ENCODE data around the gene MISP3. TPM values are rescaled to one million over a fixed set of nuclear protein-coding genes. Genes with fewer than 3 reads are reported as not detected.
"Not testable (repeated sequence)": the region's sequence is repeated elsewhere in the genome, so short reads cannot be mapped to it uniquely, and the experiment has no call there.

MISP3 gene
- total and polyA plus RNA-seq, 10 donors = 1.5 to 8.0 (median 2.0) TPM

GRCh38 chr19:14033946-14034345 is 38.6 kb upstream of the MISP3 start:
- Histone ChIP-seq H3K9me3 (no peaks in the 10 kb centered on the region), H3K27me3 (replicated peaks in 1 of 7) (no peaks in the 10 kb centered on the region), H3K27ac (no peak overlapping the region), H3K4me3 (no peak overlapping the region), H3K4me1 (peaks cover 5 to 71% (median 31%) of the 10 kb centered on the region in 6 donors), H3K36me3 (peaks cover 0 to 46% (median 10%) of the 10 kb centered on the region in 6 donors)
- TF ChIP-seq POLR2AphosphoS5 (IDR thresholded peaks at IDR 0.05) (no peak), CTCF (IDR thresholded peaks at IDR 0.05 in 8 of 11, conservative IDR thresholded peaks at IDR 0.05 in 3 of 11) (no peak), POLR2A (IDR thresholded peaks at IDR 0.05) (no peak)
- DNase-seq = no peak
- intact Hi-C loops (cut with DNase I; ENCODE audit: low total_unique reads) = loop anchor here (10.0 kb wide), 1 partner anchor 79 kb away; the partner anchor contains the start of gene DCAF15
- 88 to 98% (median 94%) methylated on average over 2 of the region's 2 CpGs for WGBS, 5 donors

GRCh38 chr19:14035159-14035558 is 37.4 kb upstream of the MISP3 start:
- not testable (repeated sequence) for DNase-seq; H3K27me3 ChIP-seq (replicated peaks in 1 of 7); H3K27ac ChIP-seq; H3K4me3 ChIP-seq; H3K9me3 ChIP-seq
- intact Hi-C loops (cut with DNase I; ENCODE audit: low total_unique reads) = loop anchor here (10.0 kb wide), 1 partner anchor 80 kb away; the partner anchor contains the start of gene DCAF15
- WGBS, 5 donors = 93 to 97% (median 95%) methylated on average over 12 of the region's 12 CpGs
- Histone ChIP-seq H3K36me3 (peaks cover 0 to 58% (median 20%) of the 10 kb centered on the region in 6 donors), H3K4me1 (peaks cover 5 to 69% (median 31%) of the 10 kb centered on the region in 6 donors)

GRCh38 chr19:14035706-14036105 is 36.9 kb upstream of the MISP3 start:
- Histone ChIP-seq H3K27ac (no peak overlapping the region), H3K4me3 (no peak overlapping the region)

GRCh38 chr19:14039181-14039580 is 33.4 kb upstream of the MISP3 start:
- Histone ChIP-seq H3K27me3 (replicated peaks in 1 of 7) (no peaks in the 10 kb centered on the region), H3K4me1 (peaks cover 4 to 51% (median 11%) of the 10 kb centered on the region in 6 donors), H3K36me3 (peaks cover 0 to 97% (median 32%) of the 10 kb centered on the region in 6 donors), H3K27ac (no peak overlapping the region), H3K4me3 (no peak overlapping the region), H3K9me3 (no peaks in the 10 kb centered on the region)
- TF ChIP-seq POLR2A (IDR thresholded peaks at IDR 0.05) = no peak
- TF ChIP-seq POLR2AphosphoS5 (IDR thresholded peaks at IDR 0.05) = no peak
- TF ChIP-seq CTCF (IDR thresholded peaks at IDR 0.05 in 8 of 11, conservative IDR thresholded peaks at IDR 0.05 in 3 of 11) = no peak
- intact Hi-C loops (cut with DNase I; ENCODE audit: low total_unique reads) = loop anchor here (10.0 kb wide), 1 partner anchor 84 kb away; the partner anchor contains the start of gene DCAF15
- 92 to 95% (median 93%) methylated on average over 7 of the region's 7 CpGs for WGBS, 5 donors
- no peak for DNase-seq

More at GRCh38 chr19:14035706-14036105, 36.9 kb upstream of the MISP3 start:
- no peaks in the 10 kb centered on the region for H3K27me3 ChIP-seq (replicated peaks in 1 of 7)
- H3K9me3 ChIP-seq = no peaks in the 10 kb centered on the region
- 88 to 92% (median 91%) methylated on average over 7 of the region's 7 CpGs for WGBS, 5 donors
- TF ChIP-seq POLR2AphosphoS5 (IDR thresholded peaks at IDR 0.05) (no peak), CTCF (IDR thresholded peaks at IDR 0.05 in 8 of 11, conservative IDR thresholded peaks at IDR 0.05 in 3 of 11) (no peak), POLR2A (IDR thresholded peaks at IDR 0.05) (no peak)
- intact Hi-C loops (cut with DNase I; ENCODE audit: low total_unique reads) = loop anchor here (10.0 kb wide), 1 partner anchor 81 kb away; the partner anchor contains the start of gene DCAF15
- peaks cover 5 to 64% (median 29%) of the 10 kb centered on the region in 6 donors for H3K4me1 ChIP-seq
- peaks cover 0 to 63% (median 21%) of the 10 kb centered on the region in 6 donors for H3K36me3 ChIP-seq
- DNase-seq = no peak

Measured in spleen (tissue), 11 donors.